ENCODE results near the gene INTS6L. TPM values are rescaled to one million over a fixed set of nuclear protein-coding genes. Genes with fewer than 3 reads are reported as not detected.

The INTS6L gene
- total RNA-seq, 1 donor from 2014 or later, result 24.6 TPM

DNA sequence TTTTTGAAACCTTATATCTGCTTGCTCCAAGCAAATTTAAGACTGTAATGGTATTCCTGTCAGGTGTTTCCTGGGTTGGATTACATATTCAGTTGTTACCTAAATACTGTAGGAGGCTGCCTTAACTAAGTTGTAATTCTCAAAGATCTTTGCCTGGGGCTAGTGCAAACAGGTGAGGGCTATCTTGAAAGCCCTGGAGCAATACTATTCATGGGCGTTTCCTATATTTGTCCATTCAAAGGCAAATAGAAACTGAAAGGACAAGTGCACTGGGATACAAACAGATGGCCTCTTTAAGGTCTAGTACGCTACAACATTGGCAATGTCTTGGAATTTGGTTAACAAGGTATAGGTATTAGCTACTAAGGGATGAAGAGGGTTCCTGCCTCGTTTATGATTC lies 108.9 kb downstream of the INTS6L start:
- Mint-ChIP-seq H3K27me3 (no peaks in the 10 kb centered on the region), H3K4me1 (peaks cover 2% of the 10 kb centered on the region), H3K27ac (no peak overlapping the region), H3K9me3 (no peaks in the 10 kb centered on the region), H3K36me3 (ENCODE audit: low read depth) (no peaks in the 10 kb centered on the region), H3K4me3 (no peak overlapping the region)
- TF ChIP-seq, protein P1, sequence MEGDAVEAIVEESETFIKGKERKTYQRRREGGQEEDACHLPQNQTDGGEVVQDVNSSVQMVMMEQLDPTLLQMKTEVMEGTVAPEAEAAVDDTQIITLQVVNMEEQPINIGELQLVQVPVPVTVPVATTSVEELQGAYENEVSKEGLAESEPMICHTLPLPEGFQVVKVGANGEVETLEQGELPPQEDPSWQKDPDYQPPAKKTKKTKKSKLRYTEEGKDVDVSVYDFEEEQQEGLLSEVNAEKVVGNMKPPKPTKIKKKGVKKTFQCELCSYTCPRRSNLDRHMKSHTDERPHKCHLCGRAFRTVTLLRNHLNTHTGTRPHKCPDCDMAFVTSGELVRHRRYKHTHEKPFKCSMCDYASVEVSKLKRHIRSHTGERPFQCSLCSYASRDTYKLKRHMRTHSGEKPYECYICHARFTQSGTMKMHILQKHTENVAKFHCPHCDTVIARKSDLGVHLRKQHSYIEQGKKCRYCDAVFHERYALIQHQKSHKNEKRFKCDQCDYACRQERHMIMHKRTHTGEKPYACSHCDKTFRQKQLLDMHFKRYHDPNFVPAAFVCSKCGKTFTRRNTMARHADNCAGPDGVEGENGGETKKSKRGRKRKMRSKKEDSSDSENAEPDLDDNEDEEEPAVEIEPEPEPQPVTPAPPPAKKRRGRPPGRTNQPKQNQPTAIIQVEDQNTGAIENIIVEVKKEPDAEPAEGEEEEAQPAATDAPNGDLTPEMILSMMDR (IDR thresholded peaks at IDR 0.05), result no peak
- ATAC-seq (ENCODE audit: low read depth) (no peak), DNase-seq (no peak)
- intact Hi-C loops (cut with micrococcal nuclease), result no loop called here
- POLR2A ChIA-PET, result no interaction called here
- CTCF ChIA-PET, result no interaction called here

Other genes with a start within 250 kb of the INTS6L start
- gene ETDC, start 211.2 kb upstream of the INTS6L start, total RNA-seq, result not detected in 2 replicates
- gene ZNF75D, start 176.6 kb upstream of the INTS6L start, total RNA-seq, result 9.5 and 11.0 TPM in 2 replicates
- 2.6 and 2.7 TPM in 2 replicates for gene ZNF449, start 175.9 kb upstream of the INTS6L start, total RNA-seq
- 0.10 and 0.11 TPM in 2 replicates for gene SMIM10L2A, start 98.7 kb upstream of the INTS6L start, total RNA-seq
- gene CT45A1, start 193.0 kb downstream of the INTS6L start, total RNA-seq, result not detected in 2 replicates
- gene CT45A3, start 247.5 kb downstream of the INTS6L start, total RNA-seq, result not detected in 2 replicates